ENCODE data around the gene USP6NL. TPM values are rescaled to one million over a fixed set of nuclear protein-coding genes. Genes with fewer than 3 reads are reported as not detected.

Gene USP6NL
- total and polyA plus RNA-seq, 2 of the 13 experiments (the other 11 are each of a cell fraction or from before 2014, with no cell fraction given): 10.5 to 22.9 TPM

DNA sequence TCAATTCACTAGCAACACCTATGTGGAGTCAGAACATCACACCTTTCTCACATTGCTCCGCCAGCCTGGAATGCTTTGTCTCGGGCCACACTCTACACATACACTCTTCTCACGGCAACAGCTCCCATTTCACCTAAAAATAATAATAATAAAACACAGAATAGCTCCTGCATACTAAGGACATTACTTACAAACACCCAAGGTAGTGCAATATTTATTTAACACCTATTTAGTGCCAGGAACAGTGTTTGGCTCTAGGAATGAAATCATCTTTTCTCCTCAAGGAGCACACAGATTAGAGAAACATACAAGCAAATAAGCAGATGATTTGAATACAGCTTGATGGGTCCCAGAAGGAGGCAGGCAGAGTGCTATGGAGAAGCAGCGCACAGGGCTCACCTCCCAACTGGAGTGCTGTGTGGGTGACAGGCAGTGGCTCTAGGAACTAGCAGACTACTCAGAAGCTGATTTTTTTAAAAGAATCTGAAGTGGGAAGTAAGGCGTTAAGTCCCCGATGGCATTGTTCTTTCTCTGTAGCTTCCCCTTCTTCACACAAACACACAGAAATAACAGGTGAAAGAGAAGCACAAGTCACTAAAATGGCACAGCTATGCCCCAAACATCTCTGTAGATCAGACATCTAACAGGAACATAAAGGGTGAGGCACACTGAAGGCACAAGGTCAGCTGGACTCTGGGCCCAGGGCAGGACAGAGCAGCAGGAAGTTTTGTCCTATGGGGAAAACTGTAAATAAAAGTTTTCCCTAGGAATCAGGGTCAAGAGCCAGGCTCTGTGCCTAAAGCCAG is 16.7 kb downstream of the USP6NL start (continued):
- TF ChIP-seq TBX2 (CRISPR knock-in tag; IDR thresholded peaks at IDR 0.05; ENCODE audit: borderline replicate concordance): peak; percentile 61; the same call in 1 of the 2 replicates
- TF ChIP-seq HIC2 (CRISPR knock-in tag; IDR thresholded peaks at IDR 0.05; ENCODE audit: low read depth): peak; percentile 77; the same call in 1 of the 2 replicates
- TF ChIP-seq, protein P1, sequence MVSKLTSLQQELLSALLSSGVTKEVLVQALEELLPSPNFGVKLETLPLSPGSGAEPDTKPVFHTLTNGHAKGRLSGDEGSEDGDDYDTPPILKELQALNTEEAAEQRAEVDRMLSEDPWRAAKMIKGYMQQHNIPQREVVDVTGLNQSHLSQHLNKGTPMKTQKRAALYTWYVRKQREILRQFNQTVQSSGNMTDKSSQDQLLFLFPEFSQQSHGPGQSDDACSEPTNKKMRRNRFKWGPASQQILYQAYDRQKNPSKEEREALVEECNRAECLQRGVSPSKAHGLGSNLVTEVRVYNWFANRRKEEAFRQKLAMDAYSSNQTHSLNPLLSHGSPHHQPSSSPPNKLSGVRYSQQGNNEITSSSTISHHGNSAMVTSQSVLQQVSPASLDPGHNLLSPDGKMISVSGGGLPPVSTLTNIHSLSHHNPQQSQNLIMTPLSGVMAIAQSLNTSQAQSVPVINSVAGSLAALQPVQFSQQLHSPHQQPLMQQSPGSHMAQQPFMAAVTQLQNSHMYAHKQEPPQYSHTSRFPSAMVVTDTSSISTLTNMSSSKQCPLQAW (CRISPR knock-in tag; IDR thresholded peaks at IDR 0.05): peak; percentile 73
- peak; percentile 50; the same call in 1 of the 2 replicates for TF ChIP-seq FOXC1 (CRISPR knock-in tag; IDR thresholded peaks at IDR 0.05; ENCODE audit: borderline replicate concordance)
- peak; percentile 36 for TF ChIP-seq ASH2L (IDR thresholded peaks at IDR 0.05; ENCODE audit: insufficient read length, low read depth, low read length)
- TF ChIP-seq ZSCAN22 (CRISPR knock-in tag; IDR thresholded peaks at IDR 0.05): no peak
- no peak for TF ChIP-seq ZNF33B (CRISPR knock-in tag; IDR thresholded peaks at IDR 0.05)
- TF ChIP-seq ZNF644 (CRISPR knock-in tag; IDR thresholded peaks at IDR 0.05; ENCODE audit: low read depth): peak; percentile 31; the same call in 1 of the 2 replicates
- TF ChIP-seq ZNF609 (CRISPR knock-in tag; IDR thresholded peaks at IDR 0.05; ENCODE audit: borderline replicate concordance): peak; percentile 32; the same call in 1 of the 2 replicates
- TF ChIP-seq ISX (CRISPR knock-in tag; conservative IDR thresholded peaks at IDR 0.05): no peak
- 0 out of 2 replicates have a peak, but pooled peaks have one; percentile 36 for TF ChIP-seq KAT8 (CRISPR knock-in tag; IDR thresholded peaks at IDR 0.05)
- TF ChIP-seq E2F5 (CRISPR knock-in tag; conservative IDR thresholded peaks at IDR 0.05): no peak
- TF ChIP-seq TCF7 (IDR thresholded peaks at IDR 0.05; ENCODE audit: low read depth): peak; percentile 47; the same call in 1 of the 2 replicates
- TF ChIP-seq, protein P2, sequence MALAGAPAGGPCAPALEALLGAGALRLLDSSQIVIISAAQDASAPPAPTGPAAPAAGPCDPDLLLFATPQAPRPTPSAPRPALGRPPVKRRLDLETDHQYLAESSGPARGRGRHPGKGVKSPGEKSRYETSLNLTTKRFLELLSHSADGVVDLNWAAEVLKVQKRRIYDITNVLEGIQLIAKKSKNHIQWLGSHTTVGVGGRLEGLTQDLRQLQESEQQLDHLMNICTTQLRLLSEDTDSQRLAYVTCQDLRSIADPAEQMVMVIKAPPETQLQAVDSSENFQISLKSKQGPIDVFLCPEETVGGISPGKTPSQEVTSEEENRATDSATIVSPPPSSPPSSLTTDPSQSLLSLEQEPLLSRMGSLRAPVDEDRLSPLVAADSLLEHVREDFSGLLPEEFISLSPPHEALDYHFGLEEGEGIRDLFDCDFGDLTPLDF (CRISPR knock-in tag; IDR thresholded peaks at IDR 0.05): no peak
- TF ChIP-seq RBM22 (optimal IDR thresholded peaks at IDR 0.05; ENCODE audit: low read length): no peak
- no peak for TF ChIP-seq ZNF136 (CRISPR knock-in tag; IDR thresholded peaks at IDR 0.05; ENCODE audit: low read depth)

All from HepG2 (cell line).